A549 (cell line): ENCODE measurements around the gene BAIAP2L1. TPM values are rescaled to one million over a fixed set of nuclear protein-coding genes. Genes with fewer than 3 reads are reported as not detected.

Source experiments
- ATAC-seq, 2 experiments: fragments of 200-7000 bp in 1 of 2; fragments of >200 bp in 1 of 2; cut with Nextera tagmentation in 1 of 2; cut with Tn5 transposase in 1 of 2; 3 replicates each; pipeline versions ENCODE4 v1.8.0 to v1.9.1; 2018 to 2020; ENCODE audit warnings: mild to moderate bottlenecking in 1 of 2, moderate library complexity in 1 of 2
- CTCF ChIA-PET: fragments of 300-600 bp; sonication (Branson Sonifier 250); formaldehyde crosslinking; extraction: SDS; loops from one replicate; lab custom pipeline; 2021; ENCODE audit warnings: antibody characterized with exemption, inconsistent platforms; lab: Yijun Ruan, JAX
- POLR2A ChIA-PET: fragments of 350-600 bp; formaldehyde crosslinking; extraction: SDS; loops from one replicate; lab custom pipeline; 2021; ENCODE audit warnings: antibody characterized with exemption, inconsistent platforms; lab: Yijun Ruan, JAX
- DNase-seq, 2 experiments: peaks; one replicate each; pipeline versions ENCODE4 v3.0.0 to v3.0.0-alpha.2; 2011 to 2016; ENCODE audit warnings: low read depth in 1 of 2, low spot score in 1 of 2
- FAIRE-seq: peaks from 2 replicates; lab custom pipeline; 2011; peaks lifted over from hg19 to GRCh38; lab: Jason Lieb, UNC
- H3K27ac ChIP-seq, 2 experiments: fragments of >200 bp; sonication (Bioruptor Twin); formaldehyde crosslinking; 3 replicates each; pipeline ENCODE4 v1.5.1; 2016 to 2017
- H3K4me1 ChIP-seq: fragments of >200 bp; sonication (Bioruptor Twin); formaldehyde crosslinking; 3 replicates; pipeline ENCODE4 v1.6.1; 2016
- H3K4me2 ChIP-seq: fragments of >200 bp; sonication (Bioruptor Twin); formaldehyde crosslinking; 3 replicates; pipeline ENCODE4 v1.6.1; 2016
- H3K4me3 ChIP-seq: fragments of >200 bp; sonication (Bioruptor Twin); formaldehyde crosslinking; 3 replicates; pipeline ENCODE4 v1.5.1; 2016
- H3K9me3 ChIP-seq: fragments of >200 bp; sonication (Bioruptor Twin); formaldehyde crosslinking; 3 replicates; pipeline ENCODE4 v1.6.1; 2016
- BHLHE40 ChIP-seq: IDR thresholded peaks from 2 replicates; pipeline ENCODE4 v1.6.1; 2012; ENCODE audit warnings: low read depth, low read length, inconsistent platforms
- CEBPB ChIP-seq, 2 experiments: fragments of >200 bp in 1 of 2; sonication (Bioruptor Twin) in 1 of 2; formaldehyde crosslinking in 1 of 2; IDR thresholded peaks; 2 replicates each; pipeline ENCODE4 v1.6.1; 2012 to 2016
- EHF ChIP-seq: fragments of 250-450 bp; sonication (Bioruptor Pico); IDR thresholded peaks from 2 replicates; pipeline ENCODE4 v1.5.0; 2020; ENCODE audit warnings: mild to moderate bottlenecking
- EHMT2 ChIP-seq: fragments of 200-600 bp; sonication (generic); IDR thresholded peaks from 2 replicates; pipeline ENCODE4 v1.6.1; 2016; ENCODE audit warnings: antibody characterized with exemption, low read depth, mild to moderate bottlenecking, moderate library complexity
- ELK1 ChIP-seq: fragments of 150-350 bp; IDR thresholded peaks from 2 replicates; pipeline ENCODE4 v1.6.1; 2014; ENCODE audit warnings: low read depth, mild to moderate bottlenecking, low read length
- FOSB ChIP-seq: fragments of 250-450 bp; sonication (Bioruptor Pico); IDR thresholded peaks from 2 replicates; pipeline ENCODE4 v1.5.0; 2020; ENCODE audit warnings: mild to moderate bottlenecking, moderate library complexity
- HEYL ChIP-seq: fragments of 250-450 bp; sonication (Bioruptor Pico); IDR thresholded peaks from 2 replicates; pipeline ENCODE4 v1.8.0; 2021; ENCODE audit warnings: mild to moderate bottlenecking, moderate library complexity
- HOXB13 ChIP-seq: fragments of 250-450 bp; sonication (Bioruptor Pico); IDR thresholded peaks from 2 replicates; pipeline ENCODE4 v1.5.0; 2020; ENCODE audit warnings: low read depth, mild to moderate bottlenecking, moderate library complexity
- HOXB5 ChIP-seq: fragments of 250-450 bp; sonication (Bioruptor Pico); IDR thresholded peaks from 2 replicates; pipeline ENCODE4 v1.5.0; 2020; ENCODE audit warnings: mild to moderate bottlenecking, moderate library complexity
- JUN ChIP-seq, 2 experiments: fragments of >200 bp; sonication (Bioruptor Twin); formaldehyde crosslinking; IDR thresholded peaks; 2 replicates in 1 of 2; 3 replicates in 1 of 2; pipeline ENCODE4 v1.6.1; 2016 to 2017
- JUNB ChIP-seq: fragments of >200 bp; sonication (Bioruptor Twin); formaldehyde crosslinking; IDR thresholded peaks from 2 replicates; pipeline ENCODE4 v1.6.1; 2016
- KDM1A ChIP-seq: fragments of 200-600 bp; sonication (generic); IDR thresholded peaks from 2 replicates; pipeline ENCODE4 v1.6.1; 2016; ENCODE audit warnings: low read depth, mild to moderate bottlenecking
- MAZ ChIP-seq: fragments of 150-350 bp; IDR thresholded peaks from 2 replicates; pipeline ENCODE4 v1.6.1; 2014; ENCODE audit warnings: antibody characterized with exemption, low read depth, low read length, borderline replicate concordance
- NFE2L2 ChIP-seq: fragments of 150-350 bp; conservative IDR thresholded peaks from 2 replicates; pipeline ENCODE4 v1.6.1; 2014; ENCODE audit warnings: low read length
- NR3C1 ChIP-seq: fragments of >200 bp; sonication (Bioruptor Twin); formaldehyde crosslinking; IDR thresholded peaks from 3 replicates; pipeline ENCODE4 v1.6.1; 2017
- POLR2AphosphoS2 ChIP-seq: conservative IDR thresholded peaks from 2 replicates; pipeline ENCODE4 v1.6.1; 2012; ENCODE audit warnings: low read length, improper control_type of control experiment, inconsistent platforms
- RAD21 ChIP-seq, 2 experiments: fragments of >200 bp in 1 of 2; sonication (Bioruptor Twin) in 1 of 2; formaldehyde crosslinking in 1 of 2; IDR thresholded peaks in 1 of 2; conservative IDR thresholded peaks in 1 of 2; 2 replicates in 1 of 2; 3 replicates in 1 of 2; pipeline ENCODE4 v1.6.1; 2012 to 2018; ENCODE audit warnings: inconsistent platforms in 1 of 2
- RFX5 ChIP-seq: fragments of 450-650 bp; IDR thresholded peaks from 2 replicates; pipeline ENCODE4 v1.7.1; 2014; ENCODE audit warnings: antibody characterized with exemption, mild to moderate bottlenecking, moderate library complexity
- SMC3 ChIP-seq: fragments of >200 bp; sonication (Bioruptor Twin); formaldehyde crosslinking; IDR thresholded peaks from 3 replicates; pipeline ENCODE4 v1.6.1; 2018; ENCODE audit warnings: inconsistent platforms
- WGBS: methylation state at CpG from one replicate; pipeline ENCODE4 v1.1.6; 2017; ENCODE audit errors: missing lambda C conversion rate; 5-methylcytosine and 5-hydroxymethylcytosine counted together
- polyA plus RNA-seq, 4 experiments: library from polyadenylated mRNA; depleted of rRNA in 3 of 4; stranded (reverse); fragments of >200 nt; fragmentation: RNase III in 1 of 4; extraction: RNeasy Plus Mini Kit Qiagen cat#74134 plus additional on column Dnase treatment in 1 of 4; gene quantifications; 2 replicates in 3 of 4; 3 replicates in 1 of 4; pipeline ENCODE4 v1.2.3, GENCODE V29; 2011 to 2017
- TF ChIP-seq, protein P1 (sequence below): fragments of 250-450 bp; sonication (Bioruptor Pico); IDR thresholded peaks from 2 replicates; pipeline ENCODE4 v1.5.0; 2021; ENCODE audit warnings: mild to moderate bottlenecking, moderate library complexity, borderline replicate concordance
- TF ChIP-seq, protein P2 (sequence below): IDR thresholded peaks from 2 replicates; pipeline ENCODE4 v1.6.1; 2012
- TF ChIP-seq, protein P3 (sequence below): IDR thresholded peaks from 2 replicates; pipeline ENCODE4 v1.6.1; 2012
- TF ChIP-seq, protein P4 (sequence below): fragments of >200 bp; sonication (Bioruptor Twin); formaldehyde crosslinking; IDR thresholded peaks from 3 replicates; pipeline ENCODE4 v1.5.1; 2016

BAIAP2L1 gene
- polyA plus RNA-seq, 2 of the 4 experiments (the other 2 are of a cell fraction), result 39.4 to 89.3 TPM

DNA sequence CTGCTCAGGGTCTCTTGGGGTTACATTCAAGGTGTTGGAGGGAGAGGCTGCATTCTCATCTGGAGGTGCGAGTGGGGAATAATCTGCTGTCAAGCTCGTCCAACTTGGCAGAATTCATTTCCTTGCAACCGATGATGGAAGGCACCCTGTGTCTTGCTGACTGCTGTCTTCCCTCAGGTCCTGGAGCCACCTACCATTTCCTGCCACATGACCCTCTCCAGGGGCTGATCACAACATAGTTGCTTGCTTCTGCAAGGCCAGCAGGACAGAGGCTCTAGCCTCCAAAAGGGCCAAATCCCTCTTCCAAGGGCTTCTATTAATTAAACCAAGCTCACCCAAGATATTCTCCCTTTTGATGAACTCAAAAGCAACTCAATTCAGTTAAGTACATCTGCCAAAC lies 133.6 kb downstream of the BAIAP2L1 start:
- ChIA-PET POLR2A (interaction anchor here (1.7 kb wide), 1 partner anchor 14 kb away, joined by 6 read pairs; the partner anchor contains the start of gene BRI3), CTCF (interaction anchor here (0.6 to 1.5 kb wide), 10 partner anchors 9 to 575 kb away, joined by 3 to 10 read pairs (median 3); no protein-coding TSS in a partner anchor)
- FAIRE-seq, result no peak
- no peak for DNase-seq
- no peak for TF ChIP-seq BHLHE40
- no peak for TF ChIP-seq JUN (IDR thresholded peaks at IDR 0.05)
- TF ChIP-seq, protein P1, sequence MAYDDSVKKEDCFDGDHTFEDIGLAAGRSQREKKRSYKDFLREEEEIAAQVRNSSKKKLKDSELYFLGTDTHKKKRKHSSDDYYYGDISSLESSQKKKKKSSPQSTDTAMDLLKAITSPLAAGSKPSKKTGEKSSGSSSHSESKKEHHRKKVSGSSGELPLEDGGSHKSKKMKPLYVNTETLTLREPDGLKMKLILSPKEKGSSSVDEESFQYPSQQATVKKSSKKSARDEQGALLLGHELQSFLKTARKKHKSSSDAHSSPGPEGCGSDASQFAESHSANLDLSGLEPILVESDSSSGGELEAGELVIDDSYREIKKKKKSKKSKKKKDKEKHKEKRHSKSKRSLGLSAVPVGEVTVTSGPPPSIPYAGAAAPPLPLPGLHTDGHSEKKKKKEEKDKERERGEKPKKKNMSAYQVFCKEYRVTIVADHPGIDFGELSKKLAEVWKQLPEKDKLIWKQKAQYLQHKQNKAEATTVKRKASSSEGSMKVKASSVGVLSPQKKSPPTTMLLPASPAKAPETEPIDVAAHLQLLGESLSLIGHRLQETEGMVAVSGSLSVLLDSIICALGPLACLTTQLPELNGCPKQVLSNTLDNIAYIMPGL (CRISPR knock-in tag), result no peak
- TF ChIP-seq KDM1A, result no peak
- TF ChIP-seq RFX5, result no peak
- TF ChIP-seq, protein P2, sequence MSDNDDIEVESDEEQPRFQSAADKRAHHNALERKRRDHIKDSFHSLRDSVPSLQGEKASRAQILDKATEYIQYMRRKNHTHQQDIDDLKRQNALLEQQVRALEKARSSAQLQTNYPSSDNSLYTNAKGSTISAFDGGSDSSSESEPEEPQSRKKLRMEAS, result no peak
- H3K4me1 ChIP-seq, result peaks cover 6% of the 10 kb centered on the region; the same call in 2 of the 3 replicates
- no peak for ATAC-seq
- 96% methylated on average over 3 of the region's 3 CpGs for WGBS
- no peak overlapping the region for H3K27ac ChIP-seq
- no peak overlapping the region for H3K4me3 ChIP-seq
- no peak overlapping the region for H3K4me2 ChIP-seq
- H3K9me3 ChIP-seq, result no peaks in the 10 kb centered on the region

DNA sequence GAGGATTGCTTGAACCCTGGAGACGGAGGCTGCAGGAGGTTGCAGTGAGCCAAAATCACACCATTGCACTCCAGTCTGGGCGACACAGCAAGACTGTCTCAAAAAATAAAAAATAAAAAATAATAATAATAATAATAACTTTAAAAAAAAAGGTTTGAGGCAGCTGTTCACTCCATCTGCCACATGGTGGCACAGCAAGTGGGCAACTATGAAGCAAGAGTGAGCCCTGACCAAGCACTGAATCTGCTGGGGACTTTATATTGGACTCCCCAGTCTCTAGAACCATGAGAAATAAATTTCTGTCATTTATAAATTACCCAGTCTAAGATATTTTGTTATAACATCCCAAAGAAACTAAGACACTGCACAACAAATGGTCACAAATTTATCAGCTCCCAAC lies 134.1 kb downstream of the BAIAP2L1 start:
- ChIA-PET CTCF (interaction anchor here (0.6 to 1.5 kb wide), 8 partner anchors 9 to 126 kb away, joined by 3 to 10 read pairs (median 4); no protein-coding TSS in a partner anchor), POLR2A (interaction anchor here (1.4 to 1.7 kb wide), 2 partner anchors 14 to 33 kb away, joined by 3 to 6 read pairs; partner anchors contain the start of gene BRI3)
- 76% methylated on average over 2 of the region's 2 CpGs for WGBS
- Histone ChIP-seq H3K4me2 (no peak overlapping the region), H3K9me3 (no peaks in the 10 kb centered on the region), H3K4me1 (peaks cover 6% of the 10 kb centered on the region; the same call in 2 of the 3 replicates), H3K4me3 (no peak overlapping the region), H3K27ac (no peak overlapping the region)
- DNase-seq, result no peak
- TF ChIP-seq FOSB (CRISPR knock-in tag) (no peak), MAZ (no peak), ELK1 (no peak), RAD21 (conservative IDR thresholded peaks at IDR 0.05 in 1 of 2, IDR thresholded peaks at IDR 0.05 in 1 of 2) (peak; percentile 26 to 37; a peak in 2 of 5 replicates), HEYL (CRISPR knock-in tag) (no peak), NFE2L2 (no peak), SMC3 (peak; percentile 29; the same call in 1 of the 3 replicates), EHF (CRISPR knock-in tag) (no peak), POLR2AphosphoS2 (no peak), EHMT2 (no peak), CEBPB (IDR thresholded peaks at IDR 0.05) (peak in 1 of 2 experiments; percentile 59; a peak in 2 of 4 replicates), HOXB5 (CRISPR knock-in tag) (no peak), NR3C1 (no peak), HOXB13 (CRISPR knock-in tag) (no peak), JUNB (no peak)
- TF ChIP-seq, protein P1 (CRISPR knock-in tag), result no peak
- TF ChIP-seq, protein P3, sequence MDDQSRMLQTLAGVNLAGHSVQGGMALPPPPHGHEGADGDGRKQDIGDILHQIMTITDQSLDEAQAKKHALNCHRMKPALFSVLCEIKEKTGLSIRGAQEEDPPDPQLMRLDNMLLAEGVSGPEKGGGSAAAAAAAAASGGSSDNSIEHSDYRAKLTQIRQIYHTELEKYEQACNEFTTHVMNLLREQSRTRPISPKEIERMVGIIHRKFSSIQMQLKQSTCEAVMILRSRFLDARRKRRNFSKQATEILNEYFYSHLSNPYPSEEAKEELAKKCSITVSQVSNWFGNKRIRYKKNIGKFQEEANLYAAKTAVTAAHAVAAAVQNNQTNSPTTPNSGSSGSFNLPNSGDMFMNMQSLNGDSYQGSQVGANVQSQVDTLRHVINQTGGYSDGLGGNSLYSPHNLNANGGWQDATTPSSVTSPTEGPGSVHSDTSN, result no peak
- TF ChIP-seq, protein P4, sequence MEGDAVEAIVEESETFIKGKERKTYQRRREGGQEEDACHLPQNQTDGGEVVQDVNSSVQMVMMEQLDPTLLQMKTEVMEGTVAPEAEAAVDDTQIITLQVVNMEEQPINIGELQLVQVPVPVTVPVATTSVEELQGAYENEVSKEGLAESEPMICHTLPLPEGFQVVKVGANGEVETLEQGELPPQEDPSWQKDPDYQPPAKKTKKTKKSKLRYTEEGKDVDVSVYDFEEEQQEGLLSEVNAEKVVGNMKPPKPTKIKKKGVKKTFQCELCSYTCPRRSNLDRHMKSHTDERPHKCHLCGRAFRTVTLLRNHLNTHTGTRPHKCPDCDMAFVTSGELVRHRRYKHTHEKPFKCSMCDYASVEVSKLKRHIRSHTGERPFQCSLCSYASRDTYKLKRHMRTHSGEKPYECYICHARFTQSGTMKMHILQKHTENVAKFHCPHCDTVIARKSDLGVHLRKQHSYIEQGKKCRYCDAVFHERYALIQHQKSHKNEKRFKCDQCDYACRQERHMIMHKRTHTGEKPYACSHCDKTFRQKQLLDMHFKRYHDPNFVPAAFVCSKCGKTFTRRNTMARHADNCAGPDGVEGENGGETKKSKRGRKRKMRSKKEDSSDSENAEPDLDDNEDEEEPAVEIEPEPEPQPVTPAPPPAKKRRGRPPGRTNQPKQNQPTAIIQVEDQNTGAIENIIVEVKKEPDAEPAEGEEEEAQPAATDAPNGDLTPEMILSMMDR, result peak; percentile 48
- ATAC-seq, result peak; percentile 61 to 62; a peak in 4 of 6 replicates
- no peak for FAIRE-seq
